WTC11 (cell line): ENCODE results near the gene IL1RAPL1.

ENCODE experiments used
- CBFB ChIP-seq: sonication (generic); formaldehyde crosslinking; IDR thresholded peaks from 2 replicates; pipeline ENCODE4 v1.8.1; 2022; ENCODE audit warnings: mild to moderate bottlenecking, low read depth, missing genetic modification reagents
- ETV6 ChIP-seq: sonication (generic); formaldehyde crosslinking; IDR thresholded peaks from 2 replicates; pipeline ENCODE4 v1.8.1; 2022; ENCODE audit warnings: mild to moderate bottlenecking, missing genetic modification reagents
- TF ChIP-seq, protein P1 (sequence below): fragments of 200-600 bp; IDR thresholded peaks from 2 replicates; pipeline ENCODE4 v1.8.0; 2022; ENCODE audit warnings: antibody characterized with exemption

GRCh38 chrX:29965634-29966033 lies 1378.4 kb downstream of the IL1RAPL1 start:
- TF ChIP-seq, protein P1, sequence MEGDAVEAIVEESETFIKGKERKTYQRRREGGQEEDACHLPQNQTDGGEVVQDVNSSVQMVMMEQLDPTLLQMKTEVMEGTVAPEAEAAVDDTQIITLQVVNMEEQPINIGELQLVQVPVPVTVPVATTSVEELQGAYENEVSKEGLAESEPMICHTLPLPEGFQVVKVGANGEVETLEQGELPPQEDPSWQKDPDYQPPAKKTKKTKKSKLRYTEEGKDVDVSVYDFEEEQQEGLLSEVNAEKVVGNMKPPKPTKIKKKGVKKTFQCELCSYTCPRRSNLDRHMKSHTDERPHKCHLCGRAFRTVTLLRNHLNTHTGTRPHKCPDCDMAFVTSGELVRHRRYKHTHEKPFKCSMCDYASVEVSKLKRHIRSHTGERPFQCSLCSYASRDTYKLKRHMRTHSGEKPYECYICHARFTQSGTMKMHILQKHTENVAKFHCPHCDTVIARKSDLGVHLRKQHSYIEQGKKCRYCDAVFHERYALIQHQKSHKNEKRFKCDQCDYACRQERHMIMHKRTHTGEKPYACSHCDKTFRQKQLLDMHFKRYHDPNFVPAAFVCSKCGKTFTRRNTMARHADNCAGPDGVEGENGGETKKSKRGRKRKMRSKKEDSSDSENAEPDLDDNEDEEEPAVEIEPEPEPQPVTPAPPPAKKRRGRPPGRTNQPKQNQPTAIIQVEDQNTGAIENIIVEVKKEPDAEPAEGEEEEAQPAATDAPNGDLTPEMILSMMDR, result no peak
- TF ChIP-seq ETV6 (CRISPR knock-in tag), result no peak
- no peak for TF ChIP-seq CBFB (CRISPR knock-in tag)
